Measurements from ENCODE around the gene ABCF1.

GRCh38 chr6:30635834-30636233 is 64.6 kb downstream of the ABCF1 start:
- no peak for TF ChIP-seq NFIC (IDR thresholded peaks at IDR 0.05)
- TF ChIP-seq FOXM1 (IDR thresholded peaks at IDR 0.05; ENCODE audit: borderline replicate concordance, low read depth) = no peak

Measured in Ishikawa (cell line).